Measurements from ENCODE around the gene YIPF2.
"Not testable (repeated sequence)": the region's sequence is repeated elsewhere in the genome, so short reads cannot be mapped to it uniquely, and the experiment has no call there.

The YIPF2 gene

DNA sequence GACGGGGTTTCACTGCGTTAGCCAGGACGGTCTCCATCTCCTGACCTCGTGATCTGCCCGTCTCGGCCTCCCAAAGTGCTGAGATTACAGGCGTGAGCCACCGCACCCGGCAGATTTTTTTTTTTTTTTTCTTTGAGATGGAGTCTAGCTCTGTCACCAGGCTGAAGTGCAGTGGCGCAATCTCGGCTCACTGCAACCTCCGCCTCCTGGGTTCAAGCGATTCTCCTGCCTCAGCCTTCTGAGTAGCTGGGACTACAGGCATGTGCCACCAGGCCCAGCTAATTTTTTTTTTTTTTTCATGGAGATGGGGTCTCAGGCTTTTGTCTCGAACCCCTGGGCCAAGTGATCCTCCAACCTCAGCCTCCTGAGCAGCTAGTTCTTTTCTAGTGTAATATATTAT lies 13.2 kb upstream of the YIPF2 start:
- not testable (repeated sequence) for DNase-seq (ENCODE audit: low read depth in 3 of 3)

DNA sequence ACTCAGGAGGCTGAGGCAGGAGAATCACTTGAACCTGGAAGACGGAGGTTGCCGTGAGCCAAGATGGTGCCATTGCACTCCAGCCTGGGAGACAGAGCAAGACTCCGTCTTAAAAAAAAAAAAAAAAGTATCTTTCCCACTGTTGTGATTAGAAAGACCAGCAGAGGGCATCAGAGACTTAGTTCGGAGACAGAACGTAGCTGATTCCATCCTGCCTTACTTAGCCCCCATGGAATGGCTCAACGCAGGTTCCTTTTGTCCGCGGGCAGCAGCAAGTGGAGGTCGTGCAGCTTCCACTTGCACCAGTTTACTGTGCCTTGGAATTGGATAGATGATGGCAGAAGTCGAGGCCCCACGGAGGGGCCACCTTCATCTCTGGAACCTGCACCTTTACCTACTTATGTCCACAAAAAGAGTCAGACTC lies 8.2 kb upstream of the YIPF2 start:
- no peak for DNase-seq (ENCODE audit: low read depth in 3 of 3)

DNA sequence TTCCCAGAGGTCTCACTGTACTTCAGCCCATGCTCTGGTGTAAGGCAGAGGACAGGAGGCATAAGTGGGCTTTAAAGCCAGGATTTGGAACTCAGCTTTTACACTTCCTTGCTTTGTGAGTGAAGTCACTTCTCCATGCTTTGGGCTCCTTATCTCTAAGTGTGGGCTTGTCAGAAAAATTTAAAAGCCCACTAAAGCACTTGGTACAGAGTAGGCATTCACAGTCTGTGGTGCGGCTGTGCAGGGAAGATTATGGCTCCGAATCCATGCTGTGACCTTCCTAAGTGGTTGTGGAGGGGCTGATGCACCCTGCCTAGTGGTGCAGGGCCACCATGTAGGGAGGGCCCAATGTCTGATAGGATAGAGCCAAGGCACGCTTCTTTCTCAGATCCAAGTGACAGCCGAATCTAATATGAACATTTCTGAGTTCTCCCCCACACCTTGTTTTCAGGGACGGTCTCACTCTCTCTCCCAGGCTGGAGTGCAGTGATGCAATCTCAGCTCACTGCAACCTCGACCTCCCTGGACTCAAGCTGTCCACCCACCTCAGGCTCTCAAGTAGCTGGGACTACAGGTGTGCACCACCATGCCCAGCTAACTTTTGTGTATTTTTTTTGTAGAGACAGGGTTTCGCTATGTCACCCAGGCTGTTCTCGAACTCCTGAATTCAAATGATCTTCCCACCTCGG lies 7.1 kb upstream of the YIPF2 start:
- DNase-seq (ENCODE audit: low read depth in 3 of 3), result no peak

DNA sequence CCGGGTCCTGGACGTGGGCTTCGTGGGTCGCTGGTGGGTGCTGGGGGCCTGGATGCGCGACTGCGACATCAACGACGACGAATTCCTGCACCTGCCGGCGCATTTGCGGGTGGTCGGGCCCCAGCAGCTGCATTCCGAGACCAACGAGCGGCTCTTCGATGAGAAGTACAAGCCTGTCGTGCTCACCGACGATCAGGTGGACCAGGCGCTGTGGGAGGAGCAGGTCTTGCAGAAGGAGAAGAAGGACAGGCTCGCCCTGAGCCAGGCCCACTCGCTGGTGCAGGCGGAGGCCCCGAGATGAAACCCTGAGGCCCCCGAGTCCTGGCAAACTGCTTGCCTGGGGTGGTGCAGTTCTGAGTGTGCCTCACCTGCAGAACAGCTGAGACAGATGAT lies 959 bp upstream of the YIPF2 start:
- no peak for DNase-seq (ENCODE audit: low read depth in 3 of 3)

DNA sequence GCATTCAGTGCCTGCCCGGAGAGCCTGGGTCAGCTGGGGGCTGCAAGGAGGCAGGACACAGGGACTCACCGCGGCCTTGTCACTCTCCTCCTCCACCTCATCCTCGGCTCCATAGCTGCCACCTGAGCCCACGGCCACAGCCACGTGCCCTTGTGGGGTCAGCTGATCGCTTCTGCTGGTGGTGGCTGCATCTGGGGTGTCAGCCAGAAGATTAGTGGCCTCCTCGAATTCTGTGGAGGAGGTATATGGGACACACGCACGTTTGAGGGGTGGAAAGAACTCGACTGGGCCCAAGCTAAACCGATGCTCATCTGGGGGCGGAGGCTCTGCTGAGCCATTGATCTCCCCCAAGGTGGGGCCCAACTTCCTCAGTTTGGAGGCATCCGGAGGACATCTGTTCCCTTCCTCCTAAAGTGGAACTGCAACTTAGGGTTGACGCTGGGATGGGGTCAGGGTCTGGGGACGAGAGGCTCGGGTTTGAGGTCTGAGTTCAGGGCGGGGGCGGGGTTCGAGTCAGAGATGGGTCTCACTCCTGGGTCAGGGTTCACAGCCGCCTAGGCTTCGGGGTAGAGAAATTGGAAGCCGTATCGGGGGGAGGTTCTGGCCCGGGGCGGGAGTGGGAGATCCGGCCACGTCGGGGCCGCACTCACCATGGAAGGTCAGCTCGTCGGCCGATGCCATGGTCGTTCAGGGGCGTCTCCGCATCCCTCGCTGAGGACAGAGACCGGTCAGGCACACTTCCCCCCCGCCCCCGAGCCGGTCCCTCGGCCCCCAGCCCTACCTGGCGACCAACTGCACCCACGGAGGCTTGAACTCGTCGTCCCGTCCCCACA lies 493 bp downstream of the YIPF2 start:
- no peak for DNase-seq (ENCODE audit: low read depth in 3 of 3)

DNA sequence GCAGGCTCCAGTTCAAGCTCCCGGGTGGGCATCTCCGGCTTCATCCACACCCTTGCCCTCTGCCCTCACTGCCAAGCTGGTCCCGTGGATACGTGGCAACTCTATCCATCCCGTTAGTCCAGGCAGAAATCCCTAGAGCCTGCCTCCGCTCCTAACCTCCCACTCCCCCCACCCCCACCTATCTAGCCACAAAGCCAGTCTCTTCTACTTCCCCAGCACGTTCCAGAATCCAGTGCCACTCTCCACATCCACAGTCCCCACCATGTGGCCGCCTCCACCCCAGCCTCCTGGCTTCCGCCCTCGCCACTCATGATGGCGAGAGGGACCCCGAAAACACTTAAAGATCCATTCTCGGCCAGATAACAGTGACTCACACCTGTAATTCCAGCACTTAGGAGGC lies 3.8 kb downstream of the YIPF2 start:
- DNase-seq (ENCODE audit: low read depth in 3 of 3), result no peak

DNA sequence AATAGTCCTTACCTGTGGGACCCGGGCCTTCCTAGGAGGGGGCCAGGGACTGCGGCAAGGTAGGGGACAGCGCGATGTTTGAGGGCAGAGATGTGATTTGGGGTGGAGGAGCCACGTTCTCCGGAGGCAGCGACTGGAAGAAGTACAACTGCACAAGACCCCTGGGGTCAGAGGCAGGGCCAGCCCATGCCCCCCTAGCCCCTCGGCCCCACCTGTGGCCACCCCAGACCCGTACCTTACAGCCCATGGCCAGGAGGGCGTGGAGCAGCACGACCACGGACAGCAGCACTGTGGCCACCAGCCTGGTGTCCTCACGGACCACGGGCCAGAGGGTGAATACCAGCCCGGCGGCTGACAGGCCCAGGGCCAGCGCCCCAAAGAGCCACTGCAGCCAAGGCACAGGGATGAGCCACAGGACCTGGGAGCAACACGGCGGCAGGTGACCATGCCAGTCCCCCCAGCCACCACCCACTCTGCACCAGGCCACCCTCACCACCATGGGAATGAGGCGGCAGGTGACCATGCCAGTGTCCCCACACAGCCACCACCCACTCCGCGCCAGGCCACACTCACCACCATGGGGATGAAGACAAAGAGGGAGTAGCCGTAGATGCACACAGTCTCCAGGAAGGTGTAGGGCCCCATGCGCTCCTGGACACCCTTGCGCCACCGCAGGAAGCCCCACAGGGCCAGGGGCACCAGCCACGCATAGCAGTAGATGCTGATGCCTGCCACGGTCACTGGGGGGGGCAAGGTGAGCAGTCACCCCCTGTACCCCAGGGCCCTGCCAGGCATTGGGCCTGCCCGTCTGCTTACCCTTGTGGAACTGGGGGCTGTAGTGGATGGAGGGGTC lies 5.0 kb downstream of the YIPF2 start:
- DNase-seq (ENCODE audit: low read depth in 3 of 3), result no peak

DNA sequence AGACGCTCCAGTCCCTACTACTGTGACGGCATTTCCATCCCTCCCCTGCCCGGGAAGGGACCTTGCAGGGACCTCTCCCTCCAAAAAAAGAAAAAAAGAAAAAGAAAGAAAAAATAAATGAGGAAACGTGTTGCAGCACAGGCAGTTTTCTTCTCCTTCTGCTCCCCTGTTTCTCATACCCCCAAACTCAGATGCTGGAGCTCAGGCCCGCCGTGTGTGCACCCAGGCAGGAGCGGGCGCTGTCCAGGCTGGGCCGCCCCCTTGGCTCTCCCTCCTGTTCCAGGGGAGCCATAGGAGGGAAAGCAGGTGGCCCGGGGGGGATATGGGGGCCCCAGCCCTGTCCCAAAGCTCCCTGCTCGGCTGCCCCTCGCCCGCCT lies 5.8 kb downstream of the YIPF2 start:
- no peak for DNase-seq (ENCODE audit: low read depth in 3 of 3)

DNA sequence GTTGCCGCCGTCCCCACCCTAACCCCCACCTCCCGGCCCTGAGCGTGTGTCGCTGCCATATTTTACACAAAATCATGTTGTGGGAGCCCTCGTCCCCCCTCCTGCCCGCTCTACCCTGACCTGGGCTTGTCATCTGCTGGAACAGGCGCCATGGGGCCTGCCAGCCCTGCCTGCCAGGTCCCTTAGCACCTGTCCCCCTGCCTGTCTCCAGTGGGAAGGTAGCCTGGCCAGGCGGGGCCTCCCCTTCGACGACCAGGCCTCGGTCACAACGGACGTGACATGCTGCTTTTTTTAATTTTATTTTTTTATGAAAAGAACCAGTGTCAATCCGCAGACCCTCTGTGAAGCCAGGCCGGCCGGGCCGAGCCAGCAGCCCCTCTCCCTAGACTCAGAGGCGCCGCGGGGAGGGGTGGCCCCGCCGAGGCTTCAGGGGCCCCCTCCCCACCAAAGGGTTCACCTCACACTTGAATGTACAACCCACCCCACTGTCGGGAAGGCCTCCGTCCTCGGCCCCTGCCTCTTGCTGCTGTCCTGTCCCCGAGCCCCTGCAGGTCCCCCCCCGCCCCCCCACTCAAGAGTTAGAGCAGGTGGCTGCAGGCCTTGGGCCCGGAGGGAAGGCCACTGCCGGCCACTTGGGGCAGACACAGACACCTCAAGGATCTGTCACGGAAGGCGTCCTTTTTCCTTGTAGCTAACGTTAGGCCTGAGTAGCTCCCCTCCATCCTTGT lies 6.4 kb downstream of the YIPF2 start:
- DNase-seq (ENCODE audit: low read depth in 3 of 3), result no peak

DNA sequence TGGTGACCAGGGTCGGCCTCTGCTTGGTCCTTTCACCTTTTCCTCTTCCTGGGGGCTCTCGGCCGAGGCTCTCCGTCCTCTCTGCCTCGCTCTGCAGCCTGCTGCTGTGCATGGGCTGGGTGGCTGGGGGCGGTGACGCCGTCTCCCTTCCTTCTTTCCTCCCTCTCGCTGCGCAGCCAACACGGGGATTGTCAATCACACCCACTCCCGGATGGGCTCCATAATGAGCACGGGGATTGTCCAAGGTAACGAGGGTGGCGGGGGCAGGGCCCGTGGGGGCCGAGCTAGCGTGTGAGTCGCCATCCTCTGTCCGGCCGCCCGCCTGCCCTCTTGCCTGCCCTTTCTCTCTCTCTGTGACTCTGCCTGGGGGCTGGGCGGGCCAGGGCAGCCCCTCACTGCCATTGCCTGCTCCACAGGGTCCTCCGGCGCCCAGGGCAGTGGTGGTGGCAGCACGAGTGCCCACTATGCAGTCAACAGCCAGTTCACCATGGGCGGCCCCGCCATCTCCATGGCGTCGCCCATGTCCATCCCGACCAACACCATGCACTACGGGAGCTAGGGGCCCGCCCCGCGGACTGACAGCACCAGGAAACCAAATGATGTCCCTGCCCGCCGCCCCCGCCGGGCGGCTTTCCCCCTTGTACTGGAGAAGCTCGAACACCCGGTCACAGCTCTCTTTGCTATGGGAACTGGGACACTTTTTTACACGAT lies 7.1 kb downstream of the YIPF2 start:
- DNase-seq (ENCODE audit: low read depth in 3 of 3), result no peak

DNA sequence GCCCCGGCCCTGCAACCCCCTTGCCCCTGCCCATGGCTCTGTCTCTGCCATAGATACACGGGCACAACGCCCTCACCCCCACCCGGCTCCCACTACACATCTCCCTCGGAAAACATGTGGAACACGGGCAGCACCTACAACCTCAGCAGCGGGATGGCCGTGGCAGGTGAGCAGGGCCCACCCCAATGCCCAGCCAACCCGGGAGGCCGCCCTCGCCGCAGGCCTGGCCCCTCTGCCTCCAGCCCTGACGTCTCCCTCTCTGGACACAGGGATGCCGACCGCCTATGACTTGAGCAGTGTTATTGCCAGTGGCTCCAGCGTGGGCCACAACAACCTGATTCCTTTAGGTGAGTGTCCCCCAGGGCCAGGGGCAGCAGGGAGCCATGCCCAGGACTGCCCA lies 7.7 kb downstream of the YIPF2 start:
- DNase-seq (ENCODE audit: low read depth in 3 of 3), result no peak

DNA sequence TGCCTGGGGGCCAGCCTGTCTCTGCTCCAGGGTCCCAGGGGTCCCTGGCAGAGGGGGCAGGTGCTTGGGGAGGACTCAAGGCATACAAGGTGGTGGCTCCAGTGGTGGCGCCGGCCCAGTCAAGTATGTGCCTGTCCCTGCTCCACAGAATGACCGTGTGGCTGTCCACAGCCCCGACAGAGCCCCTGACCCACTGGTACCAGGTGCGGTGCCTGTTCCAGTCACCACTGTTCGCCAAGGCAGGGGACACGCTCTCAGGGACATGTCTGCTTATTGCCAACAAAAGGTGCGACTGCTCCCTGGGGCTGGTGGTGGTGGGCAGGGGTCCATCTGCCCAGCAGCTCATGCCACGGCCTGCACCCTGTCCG lies 8.2 kb downstream of the YIPF2 start:
- no peak for DNase-seq (ENCODE audit: low read depth in 3 of 3)

DNA sequence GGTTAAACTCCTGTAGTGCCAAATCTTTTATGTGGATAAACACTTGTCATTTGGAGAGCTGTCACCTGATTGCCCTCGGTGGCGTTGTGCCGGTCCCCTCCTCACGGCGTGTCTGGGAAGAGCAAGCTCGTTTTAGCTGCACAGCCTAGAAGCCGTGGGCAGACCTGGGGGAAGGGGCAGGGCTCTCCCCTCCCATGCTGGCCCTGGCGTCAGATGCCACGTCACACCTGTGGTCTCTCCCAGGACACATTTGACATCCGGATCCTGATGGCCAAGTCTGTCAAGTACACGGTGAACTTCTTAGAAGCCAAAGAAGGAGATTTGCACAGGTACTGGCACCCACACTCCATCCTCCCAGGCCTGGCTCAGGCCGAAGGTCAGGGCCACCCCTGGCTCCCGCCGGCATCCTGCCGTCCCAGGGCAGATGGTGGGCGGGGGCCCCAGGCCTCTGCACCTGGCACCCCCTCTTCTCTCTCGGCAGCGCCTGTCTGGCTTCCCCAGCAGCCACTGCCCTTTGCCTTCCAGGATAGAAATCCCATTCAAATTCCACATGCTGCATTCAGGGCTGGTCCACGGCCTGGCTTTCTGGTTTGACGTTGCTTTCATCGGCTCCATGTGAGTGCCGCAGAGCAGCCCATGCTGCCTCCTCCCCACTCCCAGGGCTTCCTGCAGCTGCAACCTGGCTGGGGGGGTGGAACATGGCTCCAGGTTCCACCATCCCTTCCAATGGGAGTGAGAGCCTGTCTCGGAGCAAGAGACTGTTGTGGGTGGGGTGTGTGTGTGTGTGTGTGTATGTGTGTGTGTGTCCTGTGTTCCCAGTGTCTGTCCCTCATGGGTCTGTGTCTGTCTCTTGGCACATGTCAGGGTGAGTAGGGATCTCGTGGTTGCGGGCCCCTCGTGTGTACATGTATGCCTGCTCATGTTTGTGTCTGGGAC lies 8.8 kb downstream of the YIPF2 start:
- no peak for DNase-seq (ENCODE audit: low read depth in 3 of 3)

DNA sequence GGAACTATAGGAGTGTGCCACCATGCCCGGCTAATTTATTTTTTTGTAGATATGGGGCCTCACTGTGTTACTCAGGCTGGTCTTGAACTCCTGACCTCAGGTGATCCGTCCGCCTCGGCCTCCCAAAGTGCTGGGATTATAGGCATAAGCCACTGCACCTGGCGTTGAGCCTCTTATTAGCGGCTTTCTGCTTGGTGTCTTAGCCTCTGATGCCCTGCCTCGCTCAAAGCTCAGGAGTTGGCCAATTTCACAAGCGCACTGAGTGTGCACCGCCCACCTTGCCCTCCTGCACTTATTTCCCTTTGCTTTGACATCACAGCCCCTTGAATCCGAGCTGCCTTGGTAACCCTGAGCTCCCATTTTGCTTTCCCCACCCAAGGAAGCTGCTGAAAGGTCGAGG lies 10.1 kb downstream of the YIPF2 start:
- DNase-seq (ENCODE audit: low read depth in 3 of 3), result no peak

DNA sequence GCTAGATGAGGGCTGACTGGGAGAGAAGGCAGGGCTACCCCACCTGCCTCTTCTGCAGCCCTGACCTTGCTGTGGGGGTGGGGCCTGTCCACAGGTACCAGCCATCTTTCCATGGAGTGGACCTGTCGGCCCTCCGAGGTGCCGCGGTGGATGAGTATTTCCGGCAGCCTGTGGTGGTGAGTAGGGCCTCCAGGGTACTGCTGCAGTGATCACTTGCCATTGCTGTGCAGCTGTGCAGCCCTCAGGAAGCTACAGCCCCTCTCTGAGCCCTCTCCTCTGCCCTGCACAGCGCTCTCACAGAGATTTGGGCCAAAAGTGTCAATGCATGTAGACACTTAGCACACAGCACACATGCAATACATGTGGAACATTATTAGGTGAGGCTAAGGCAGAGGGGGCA lies 11.8 kb downstream of the YIPF2 start:
- DNase-seq (ENCODE audit: low read depth in 3 of 3), result no peak

DNA sequence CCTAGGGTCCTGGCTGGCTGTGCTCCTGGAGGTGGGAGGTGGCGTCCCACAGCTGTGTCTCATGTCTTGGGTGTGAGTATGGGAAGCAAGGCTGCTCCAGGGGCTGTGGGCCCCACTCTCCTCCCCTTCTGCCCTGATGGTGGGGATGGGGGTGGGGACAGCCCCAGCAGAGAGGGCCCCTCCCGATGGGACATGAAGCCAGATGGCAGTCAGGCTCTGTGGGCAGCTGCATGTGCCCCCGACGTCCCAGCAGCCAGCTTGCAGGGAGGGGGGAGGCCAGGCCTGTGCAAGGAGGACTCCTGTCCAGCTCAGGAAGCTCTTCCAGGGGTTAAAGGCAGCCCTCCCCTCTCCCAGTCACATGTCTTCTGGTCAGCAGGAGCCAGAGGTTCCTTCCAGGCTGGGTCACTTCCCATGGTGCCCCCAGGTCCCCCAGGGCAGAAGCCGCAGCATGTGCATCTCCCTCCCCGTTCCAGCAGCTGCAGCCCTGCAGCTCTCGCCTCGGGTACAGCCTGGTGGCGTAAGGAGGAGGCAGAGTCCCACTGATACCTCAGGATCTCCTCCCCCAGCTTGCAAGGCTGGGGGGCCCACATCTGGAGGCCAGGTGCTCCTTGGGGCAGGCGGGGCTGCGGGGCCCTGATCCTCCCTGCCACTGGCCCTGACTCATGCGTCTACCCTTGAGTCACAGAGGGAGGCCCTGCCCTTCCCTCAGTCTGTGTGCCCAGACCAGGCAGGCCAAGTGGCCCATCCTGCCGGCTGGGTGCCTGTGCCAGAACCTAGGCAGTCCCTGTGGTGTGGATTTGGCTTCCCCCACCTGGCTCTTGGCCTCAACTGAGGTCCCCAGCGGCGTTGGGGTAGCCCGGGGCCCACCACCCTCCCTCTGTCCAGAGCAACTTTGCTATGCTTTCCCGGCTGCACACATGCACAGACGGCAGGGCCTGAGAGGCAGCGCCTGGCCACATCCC lies 13.0 kb downstream of the YIPF2 start:
- DNase-seq (ENCODE audit: low read depth in 3 of 3), result no peak

DNA sequence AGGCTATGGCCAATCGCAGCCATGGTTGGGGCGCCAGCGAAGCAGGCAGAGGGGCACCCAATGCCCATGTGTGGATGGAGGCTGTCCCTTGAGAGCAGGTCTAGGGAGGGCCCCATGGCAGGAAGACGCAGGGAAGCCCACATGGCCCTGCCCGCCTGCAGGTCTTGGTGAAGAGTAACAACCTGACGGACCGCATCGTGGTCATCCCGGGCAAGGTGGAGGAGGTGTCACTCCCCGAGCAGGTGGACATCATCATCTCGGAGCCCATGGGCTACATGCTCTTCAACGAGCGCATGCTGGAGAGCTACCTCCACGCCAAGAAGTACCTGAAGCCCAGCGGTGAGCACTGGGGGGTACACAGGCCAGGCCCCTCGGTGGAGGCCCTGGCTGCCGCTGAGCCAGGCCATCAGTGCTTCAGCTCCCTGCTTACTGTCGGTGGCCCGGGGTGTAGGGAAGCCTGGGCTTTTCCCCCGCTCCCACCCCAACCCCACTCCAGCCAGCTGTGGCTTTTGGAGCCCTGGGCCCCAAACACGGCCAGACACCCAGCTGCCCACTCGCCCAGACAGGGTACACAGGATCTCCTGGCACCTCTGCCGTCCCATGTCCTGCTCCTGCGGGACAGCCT lies 14.6 kb downstream of the YIPF2 start:
- no peak for DNase-seq (ENCODE audit: low read depth in 3 of 3)

DNA sequence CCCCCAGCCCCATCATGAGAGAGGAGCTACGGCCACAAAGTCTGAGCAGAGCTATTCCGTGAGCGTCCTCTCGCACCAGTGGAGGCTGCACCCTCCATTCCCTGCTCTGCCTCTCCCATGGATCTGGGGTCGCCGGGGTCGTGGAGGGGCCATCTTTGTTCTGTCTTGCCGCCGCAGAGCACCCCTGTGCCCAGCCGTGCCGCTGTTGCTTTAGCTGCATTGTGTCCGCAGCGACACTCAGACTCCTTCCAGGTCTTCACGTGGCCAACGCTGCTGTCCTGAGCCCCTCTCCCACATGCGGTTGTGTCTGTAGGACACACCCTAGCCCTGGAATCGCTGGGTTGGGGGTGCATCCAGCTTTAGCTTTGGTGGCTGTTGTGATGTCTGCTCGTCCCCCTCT lies 15.8 kb downstream of the YIPF2 start:
- DNase-seq (ENCODE audit: low read depth in 3 of 3), result no peak

Measured in stimulated activated CD4-positive, alpha-beta T cell treated with anti-CD3 and anti-CD28 coated beads, TNF-alpha, amount 100 ng/mL, for 4 hours (primary cell).